ENCODE measurements around the gene FGD3. TPM values are rescaled to one million over a fixed set of nuclear protein-coding genes. Genes with fewer than 3 reads are reported as not detected.

Gene FGD3
- total RNA-seq, 4 donors from 2014 or later, result 0.92 to 1.3 (median 0.97) TPM

DNA sequence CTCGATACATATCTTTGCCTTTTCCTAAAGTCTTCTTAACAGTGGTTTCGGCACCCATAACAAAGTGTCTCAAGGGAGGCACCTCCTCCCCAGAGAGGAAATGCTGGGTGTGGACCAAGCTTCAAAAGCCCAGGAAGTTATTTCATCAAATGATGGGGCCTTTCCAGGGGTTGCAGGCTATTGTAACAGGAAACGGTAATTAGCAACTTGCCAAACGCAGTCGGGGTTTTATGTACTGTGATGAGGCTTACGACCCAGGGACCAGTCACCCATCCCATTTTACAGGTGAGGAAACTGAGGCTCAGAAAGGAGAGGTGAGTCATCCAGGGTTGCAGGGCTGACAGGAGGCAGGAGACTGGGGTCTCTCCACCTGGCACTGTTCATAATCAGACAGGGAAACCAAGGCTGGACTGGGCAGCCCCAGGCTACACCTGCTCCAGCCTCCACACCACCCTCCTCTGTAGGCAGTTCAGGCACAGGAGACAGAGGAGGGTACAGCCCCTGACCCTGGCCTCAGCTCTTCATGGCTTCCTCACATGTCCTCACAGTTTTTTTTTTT lies 81.2 kb downstream of the FGD3 start:
- Histone ChIP-seq H3K27me3 (no peaks in the 10 kb centered on the region), H3K36me3 (no peaks in the 10 kb centered on the region), H3K4me1 (no peaks in the 10 kb centered on the region), H3K27ac (no peak overlapping the region), H3K9me3 (no peaks in the 10 kb centered on the region), H3K4me3 (no peak overlapping the region)
- ATAC-seq, result no peak
- TF ChIP-seq, protein P1, sequence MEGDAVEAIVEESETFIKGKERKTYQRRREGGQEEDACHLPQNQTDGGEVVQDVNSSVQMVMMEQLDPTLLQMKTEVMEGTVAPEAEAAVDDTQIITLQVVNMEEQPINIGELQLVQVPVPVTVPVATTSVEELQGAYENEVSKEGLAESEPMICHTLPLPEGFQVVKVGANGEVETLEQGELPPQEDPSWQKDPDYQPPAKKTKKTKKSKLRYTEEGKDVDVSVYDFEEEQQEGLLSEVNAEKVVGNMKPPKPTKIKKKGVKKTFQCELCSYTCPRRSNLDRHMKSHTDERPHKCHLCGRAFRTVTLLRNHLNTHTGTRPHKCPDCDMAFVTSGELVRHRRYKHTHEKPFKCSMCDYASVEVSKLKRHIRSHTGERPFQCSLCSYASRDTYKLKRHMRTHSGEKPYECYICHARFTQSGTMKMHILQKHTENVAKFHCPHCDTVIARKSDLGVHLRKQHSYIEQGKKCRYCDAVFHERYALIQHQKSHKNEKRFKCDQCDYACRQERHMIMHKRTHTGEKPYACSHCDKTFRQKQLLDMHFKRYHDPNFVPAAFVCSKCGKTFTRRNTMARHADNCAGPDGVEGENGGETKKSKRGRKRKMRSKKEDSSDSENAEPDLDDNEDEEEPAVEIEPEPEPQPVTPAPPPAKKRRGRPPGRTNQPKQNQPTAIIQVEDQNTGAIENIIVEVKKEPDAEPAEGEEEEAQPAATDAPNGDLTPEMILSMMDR (IDR thresholded peaks at IDR 0.05 in 4 of 5, conservative IDR thresholded peaks at IDR 0.05 in 1 of 5), result no peak
- TF ChIP-seq POLR2A (IDR thresholded peaks at IDR 0.05), result no peak
- DNase-seq, result no peak
- in situ Hi-C loops (cut with MboI; ENCODE audit: low sequenced_read_pairs in 4 of 4), result no loop called here
- intact Hi-C loops (cut with DNase I; ENCODE audit: low total_unique reads), result no loop called here

- H3K4me3 ChIP-seq, result no peak overlapping the region
- DNase-seq, result no peak
- no peaks in the 10 kb centered on the region for H3K36me3 ChIP-seq
- no peaks in the 10 kb centered on the region for H3K9me3 ChIP-seq
- no peak for TF ChIP-seq POLR2A (IDR thresholded peaks at IDR 0.05)
- TF ChIP-seq, protein P1 (IDR thresholded peaks at IDR 0.05 in 4 of 5, conservative IDR thresholded peaks at IDR 0.05 in 1 of 5), result no peak
- no peak overlapping the region for H3K27ac ChIP-seq
- intact Hi-C loops (cut with DNase I; ENCODE audit: low total_unique reads) (no loop called here), in situ Hi-C loops (cut with MboI; ENCODE audit: low sequenced_read_pairs in 4 of 4) (no loop called here)
- H3K27me3 ChIP-seq, result no peaks in the 10 kb centered on the region
- no peaks in the 10 kb centered on the region for H3K4me1 ChIP-seq
- ATAC-seq, result no peak
These were observed 83.6 kb downstream of the FGD3 start for GRCh38 chr9:93030642-93031628.

DNA sequence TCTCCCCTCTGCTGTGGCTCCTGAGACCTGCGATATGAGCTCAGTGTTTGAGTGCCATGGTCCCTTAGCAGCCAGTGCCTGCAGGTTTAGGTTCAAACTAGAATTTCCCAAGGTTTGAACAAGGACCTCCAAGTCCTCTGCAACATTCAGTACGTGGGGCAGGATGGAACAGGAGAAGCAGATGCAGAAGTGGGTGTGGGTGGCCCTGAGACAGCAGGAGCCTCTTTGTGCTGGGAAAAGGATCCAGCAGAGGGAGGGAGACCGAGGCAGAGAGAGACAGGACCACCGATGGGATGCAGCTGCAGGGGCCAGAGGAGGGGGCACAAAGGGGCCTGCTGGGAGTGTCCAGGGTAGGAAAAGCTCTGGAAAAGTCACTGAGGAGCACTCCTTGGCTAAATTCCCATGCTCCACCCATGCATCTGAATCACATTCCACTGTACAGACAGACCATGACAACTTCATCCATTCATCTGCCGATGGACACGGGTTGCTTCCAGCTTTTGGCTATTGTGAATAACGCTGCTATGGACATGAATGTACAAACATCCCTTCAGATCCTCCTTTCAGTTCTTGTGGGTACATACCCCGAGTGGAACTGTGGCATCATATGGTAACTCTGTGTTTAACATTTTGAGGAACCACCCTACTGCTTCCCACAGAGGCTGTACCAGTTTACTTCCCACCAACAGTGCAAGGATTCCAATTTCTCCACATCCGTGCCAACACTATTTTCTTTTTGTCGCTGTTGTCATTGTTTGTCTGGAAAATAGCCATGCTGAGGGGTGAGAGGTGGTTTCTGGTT lies 84.5 kb downstream of the FGD3 start:
- in situ Hi-C loops (cut with MboI; ENCODE audit: low sequenced_read_pairs in 4 of 4), result no loop called here
- ATAC-seq (no peak), DNase-seq (no peak)
- intact Hi-C loops (cut with DNase I; ENCODE audit: low total_unique reads), result no loop called here
- no peak overlapping the region for H3K27ac ChIP-seq
- no peaks in the 10 kb centered on the region for H3K36me3 ChIP-seq
- no peak overlapping the region for H3K4me3 ChIP-seq
- H3K4me1 ChIP-seq, result no peaks in the 10 kb centered on the region
- H3K9me3 ChIP-seq, result no peaks in the 10 kb centered on the region
- TF ChIP-seq, protein P1 (IDR thresholded peaks at IDR 0.05 in 4 of 5, conservative IDR thresholded peaks at IDR 0.05 in 1 of 5), result no peak
- TF ChIP-seq POLR2A (IDR thresholded peaks at IDR 0.05), result no peak
- no peaks in the 10 kb centered on the region for H3K27me3 ChIP-seq

GRCh38 chr9:93032545-93032944 lies 85.2 kb downstream of the FGD3 start:
- Histone ChIP-seq H3K27ac (no peak overlapping the region), H3K27me3 (no peaks in the 10 kb centered on the region), H3K4me1 (no peaks in the 10 kb centered on the region), H3K9me3 (no peaks in the 10 kb centered on the region), H3K36me3 (no peaks in the 10 kb centered on the region), H3K4me3 (no peak overlapping the region)
- ATAC-seq (no peak), DNase-seq (no peak)
- no peak for TF ChIP-seq POLR2A (IDR thresholded peaks at IDR 0.05)
- TF ChIP-seq, protein P1 (IDR thresholded peaks at IDR 0.05 in 4 of 5, conservative IDR thresholded peaks at IDR 0.05 in 1 of 5), result no peak
- in situ Hi-C loops (cut with MboI; ENCODE audit: low sequenced_read_pairs in 4 of 4) (no loop called here), intact Hi-C loops (cut with DNase I; ENCODE audit: low total_unique reads) (no loop called here)
